Activated CD8-positive, alpha-beta T cell treated with anti-CD3 and anti-CD28 coated beads, Interleukin-2, amount 10 ng/mL, durations not matched to agents 7 days and 5 days (primary cell): ENCODE data around the gene NUDT19. TPM values are rescaled to one million over a fixed set of nuclear protein-coding genes. Genes with fewer than 3 reads are reported as not detected.

Experiments used
- ATAC-seq: fragments of 150-1000 bp; cut with Tn5 transposase; one replicate; pipeline ENCODE4 v1.10.0; 2021; ENCODE audit warnings: moderate library complexity
- CTCF ChIA-PET: fragments of 350-600 bp; sonication (Branson Sonifier 250); formaldehyde crosslinking; loops from one replicate; lab custom pipeline; 2021; ENCODE audit warnings: antibody characterized with exemption; lab: Charles Lee
- POLR2A ChIA-PET: fragments of 350-600 bp; sonication (Branson Sonifier 250); formaldehyde crosslinking; loops from one replicate; lab custom pipeline; 2021; ENCODE audit warnings: antibody characterized with exemption; lab: Charles Lee
- DNase-seq: peaks from one replicate; pipeline ENCODE4 v3.0.0-alpha.2; 2020
- H3K27ac Mint-ChIP-seq: one replicate; pipeline ENCODE4 v1.8.0; 2021; ENCODE audit warnings: mild to moderate bottlenecking, mixed read lengths
- H3K27me3 Mint-ChIP-seq: one replicate; pipeline ENCODE4 v1.8.0; 2021; ENCODE audit warnings: low read depth, mixed read lengths
- H3K36me3 Mint-ChIP-seq: one replicate; pipeline ENCODE4 v1.8.0; 2021; ENCODE audit warnings: low read depth, mixed read lengths
- H3K4me1 Mint-ChIP-seq: one replicate; pipeline ENCODE4 v1.8.0; 2021; ENCODE audit warnings: low read depth, mixed read lengths
- H3K4me3 Mint-ChIP-seq: one replicate; pipeline ENCODE4 v1.8.0; 2021; ENCODE audit warnings: mild to moderate bottlenecking, mixed read lengths
- H3K9me3 Mint-ChIP-seq: one replicate; pipeline ENCODE4 v1.8.0; 2022; ENCODE audit warnings: mixed read lengths; ENCODE audit not compliant: insufficient read depth
- total RNA-seq, 2 experiments: library from RNA; stranded (reverse); gene quantifications; one replicate each; pipeline ENCODE4 v1.2.3, GENCODE V29; 2021

Gene NUDT19
- total RNA-seq, 2 experiments from 2014 or later = 12.9 to 14.3 TPM

DNA sequence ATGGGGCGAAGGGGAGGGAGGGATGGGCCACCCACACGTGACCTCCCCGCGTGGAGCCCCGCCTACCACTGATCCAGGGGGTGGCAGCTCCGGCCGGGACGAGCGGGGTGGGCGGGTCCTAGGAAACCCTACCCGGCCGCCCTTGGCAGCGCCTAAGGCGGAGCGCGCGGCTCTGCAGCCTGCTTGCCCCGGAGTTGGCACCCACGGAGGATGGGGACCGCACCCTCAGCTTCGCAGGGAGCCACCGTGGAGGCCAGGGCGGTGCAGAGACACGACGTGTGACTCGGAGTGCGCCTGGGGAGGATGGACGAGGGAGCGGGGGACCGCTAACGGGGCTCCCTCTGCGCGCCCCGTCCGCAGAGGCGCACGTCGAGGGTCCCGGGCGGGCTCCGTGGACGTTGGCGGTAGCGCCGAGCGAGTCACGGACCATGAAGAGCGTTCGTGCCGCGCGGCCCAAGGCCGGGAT is 15.9 kb upstream of the NUDT19 start, which contains the start of gene RGS9BP:
TSS of gene RGS9BP (plus strand) at position 129 of the 466 bp plus-strand sequence. CDS start 416 bp downstream, outside the sequence.
- peaks cover 5% of the 10 kb centered on the region for H3K36me3 Mint-ChIP-seq
- no peaks in the 10 kb centered on the region for H3K9me3 Mint-ChIP-seq
- peaks cover 25% of the 10 kb centered on the region for H3K27me3 Mint-ChIP-seq
- peak within 1 kb of the TSS; percentile 80 for H3K4me3 Mint-ChIP-seq
- ChIA-PET CTCF (interaction anchor here (0.9 to 1.8 kb wide), 6 partner anchors 11 to 76 kb away, joined by 3 to 12 read pairs (median 4); partner anchors contain the start of gene NUDT19), POLR2A (interaction anchor here (0.6 to 2.2 kb wide), 3 partner anchors 16 to 39 kb away, joined by 3 to 14 read pairs (median 7); partner anchors contain the start of gene NUDT19)
- peaks cover 39% of the 10 kb centered on the region for H3K4me1 Mint-ChIP-seq
- DNase-seq = peak; percentile 68
- peak; percentile 48 for ATAC-seq
- H3K27ac Mint-ChIP-seq = peak within 1 kb of the TSS; percentile 82

DNA sequence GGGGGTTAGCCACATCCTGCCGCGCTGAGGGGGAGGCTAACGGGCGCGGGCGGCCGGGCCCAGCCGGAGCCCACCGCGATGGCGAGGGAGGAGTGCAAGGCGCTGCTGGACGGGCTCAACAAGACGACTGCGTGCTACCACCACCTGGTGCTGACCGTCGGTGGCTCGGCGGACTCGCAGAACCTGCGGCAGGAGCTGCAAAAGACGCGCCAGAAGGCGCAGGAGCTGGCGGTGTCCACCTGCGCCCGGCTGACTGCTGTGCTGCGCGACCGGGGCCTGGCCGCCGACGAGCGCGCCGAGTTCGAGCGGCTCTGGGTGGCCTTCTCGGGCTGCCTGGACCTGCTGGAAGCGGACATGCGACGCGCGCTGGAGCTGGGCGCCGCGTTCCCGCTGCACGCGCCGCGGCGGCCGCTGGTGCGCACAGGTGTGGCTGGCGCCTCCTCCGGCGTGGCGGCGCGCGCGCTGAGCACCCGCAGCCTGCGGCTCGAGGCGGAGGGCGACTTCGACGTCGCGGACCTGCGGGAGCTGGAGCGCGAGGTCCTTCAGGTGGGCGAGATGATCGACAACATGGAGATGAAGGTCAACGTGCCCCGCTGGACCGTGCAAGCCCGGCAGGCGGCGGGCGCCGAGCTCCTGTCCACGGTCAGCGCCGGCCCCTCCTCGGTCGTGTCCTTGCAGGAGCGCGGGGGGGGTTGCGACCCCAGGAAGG is 15.3 kb upstream of the NUDT19 start:
- CTCF ChIA-PET = interaction anchor here (0.9 to 3.4 kb wide), 4 partner anchors 14 to 76 kb away, joined by 3 to 12 read pairs (median 8); partner anchors contain the start of gene NUDT19
- no peak overlapping the region for H3K27ac Mint-ChIP-seq
- H3K4me1 Mint-ChIP-seq = peaks cover 39% of the 10 kb centered on the region
- H3K27me3 Mint-ChIP-seq = peaks cover 28% of the 10 kb centered on the region
- POLR2A ChIA-PET = interaction anchor here (0.6 to 1.3 kb wide), 2 partner anchors 15 to 40 kb away, joined by 3 to 7 read pairs; partner anchors contain the start of gene NUDT19
- peaks cover 5% of the 10 kb centered on the region for H3K36me3 Mint-ChIP-seq
- peak overlapping the region; percentile 80 for H3K4me3 Mint-ChIP-seq
- ATAC-seq (no peak), DNase-seq (no peak)
- H3K9me3 Mint-ChIP-seq = no peaks in the 10 kb centered on the region

DNA sequence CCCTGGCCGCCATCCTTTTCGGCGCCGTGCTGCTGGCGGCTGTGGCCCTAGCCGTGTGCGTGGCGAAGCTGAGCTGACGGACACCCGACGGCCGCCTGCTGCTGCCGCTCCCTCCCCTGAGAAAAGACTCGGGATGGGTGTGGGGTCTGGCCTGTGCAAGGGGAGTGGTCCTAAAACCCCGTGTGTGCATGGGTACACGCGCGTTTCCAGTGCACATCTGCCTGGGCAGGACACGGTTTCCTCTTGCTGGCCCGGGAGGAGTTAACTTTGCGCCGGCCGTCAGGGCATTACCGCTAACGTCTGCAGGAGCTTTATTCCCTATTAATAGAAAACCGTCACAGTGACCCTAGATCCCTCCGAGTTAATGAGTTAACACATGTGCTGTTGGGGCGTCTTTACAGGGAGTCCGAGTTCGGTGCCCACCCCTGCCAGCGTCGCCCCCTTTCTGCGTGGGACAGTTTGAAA is 14.7 kb upstream of the NUDT19 start:
- Mint-ChIP-seq H3K9me3 (no peaks in the 10 kb centered on the region), H3K27ac (no peak overlapping the region), H3K4me3 (peak overlapping the region; percentile 47), H3K36me3 (peaks cover 5% of the 10 kb centered on the region), H3K4me1 (peaks cover 34% of the 10 kb centered on the region), H3K27me3 (peaks cover 28% of the 10 kb centered on the region)
- ChIA-PET POLR2A (interaction anchor here (1.3 kb wide), 1 partner anchor 15 kb away, joined by 7 read pairs; the partner anchor contains the start of gene NUDT19), CTCF (interaction anchor here (0.9 to 3.4 kb wide), 5 partner anchors 14 to 204 kb away, joined by 3 to 12 read pairs (median 6); partner anchors contain the start of gene NUDT19)
- DNase-seq (no peak), ATAC-seq (no peak)

DNA sequence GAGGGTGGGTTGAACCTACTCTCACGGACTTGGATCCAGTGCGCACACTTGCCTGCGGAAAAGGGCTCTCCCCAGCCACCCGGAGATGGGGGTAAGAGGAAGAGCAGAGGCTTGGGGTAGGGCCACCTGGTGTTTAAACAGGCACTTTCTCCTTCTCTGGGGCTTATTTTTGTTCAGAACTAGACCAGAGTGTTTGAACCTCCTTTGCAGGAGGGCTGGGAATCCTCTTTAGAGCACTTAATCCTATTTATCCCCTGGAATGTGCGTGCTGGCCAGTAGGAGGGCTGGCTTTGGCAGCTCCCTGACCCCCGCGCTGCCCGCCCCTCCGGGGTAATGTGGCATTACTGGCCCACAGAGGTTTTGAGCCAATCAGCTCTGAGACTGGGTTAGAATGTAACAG is 14.0 kb upstream of the NUDT19 start:
- DNase-seq = no peak
- H3K27me3 Mint-ChIP-seq = peaks cover 31% of the 10 kb centered on the region
- peaks cover 27% of the 10 kb centered on the region for H3K4me1 Mint-ChIP-seq
- ATAC-seq = no peak
- no peaks in the 10 kb centered on the region for H3K9me3 Mint-ChIP-seq
- no peak overlapping the region for H3K27ac Mint-ChIP-seq
- H3K4me3 Mint-ChIP-seq = peak overlapping the region; percentile 47
- POLR2A ChIA-PET = interaction anchor here (1.5 kb wide), 1 partner anchor 14 kb away, joined by 7 read pairs; the partner anchor contains the start of gene NUDT19
- peaks cover 5% of the 10 kb centered on the region for H3K36me3 Mint-ChIP-seq
- CTCF ChIA-PET = interaction anchor here (1.0 to 3.4 kb wide), 4 partner anchors 13 to 204 kb away, joined by 3 to 12 read pairs (median 5); partner anchors contain the start of gene NUDT19

DNA sequence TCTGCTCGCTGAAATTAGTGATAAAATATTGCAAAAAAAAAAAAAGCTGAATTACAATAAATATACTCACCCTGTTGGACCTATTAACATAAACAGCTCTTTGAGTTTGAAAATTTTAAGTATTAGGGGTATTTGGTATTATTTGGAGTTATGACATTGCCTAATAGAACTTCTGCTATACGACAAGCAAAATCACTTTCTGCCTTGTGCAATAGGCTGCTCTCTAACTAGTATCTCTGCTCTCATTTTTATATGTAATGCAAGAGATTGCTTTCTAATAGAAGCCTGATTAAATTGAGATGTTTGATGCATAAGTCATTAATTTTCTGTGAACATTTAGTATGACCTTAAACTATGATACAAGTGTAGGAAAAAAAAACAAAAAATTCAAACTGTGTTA is 10.6 kb upstream of the NUDT19 start:
- ChIA-PET POLR2A (interaction anchor here (3.1 kb wide), 1 partner anchor 10 kb away, joined by 18 read pairs; the partner anchor contains the start of gene NUDT19), CTCF (no interaction called here)
- no peak overlapping the region for H3K27ac Mint-ChIP-seq
- no peak overlapping the region for H3K4me3 Mint-ChIP-seq
- ATAC-seq = no peak
- no peak for DNase-seq
- H3K9me3 Mint-ChIP-seq = no peaks in the 10 kb centered on the region
- peaks cover 26% of the 10 kb centered on the region for H3K27me3 Mint-ChIP-seq
- H3K36me3 Mint-ChIP-seq = no peaks in the 10 kb centered on the region
- peaks cover 9% of the 10 kb centered on the region for H3K4me1 Mint-ChIP-seq

DNA sequence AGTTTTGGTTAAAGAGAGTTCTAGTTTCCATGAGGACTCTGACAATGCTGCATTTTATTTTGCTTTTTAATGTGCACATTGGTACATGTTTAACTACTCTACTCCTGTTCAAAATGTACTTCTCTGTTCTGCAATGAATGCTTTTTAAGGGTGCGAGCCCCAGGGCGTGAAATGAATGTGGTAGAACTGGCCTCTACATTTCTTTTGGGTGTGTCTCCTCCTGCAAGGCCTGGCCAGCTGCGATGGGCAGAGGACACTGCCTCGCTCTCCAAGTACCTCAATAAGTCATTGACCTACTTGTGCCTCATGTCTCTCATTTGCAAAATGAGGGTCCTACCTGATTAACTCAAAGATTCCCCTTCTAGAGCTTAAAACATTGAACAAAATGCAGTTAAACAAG is 9.3 kb upstream of the NUDT19 start:
- Mint-ChIP-seq H3K27ac (no peak overlapping the region), H3K4me1 (peaks cover 4% of the 10 kb centered on the region), H3K9me3 (no peaks in the 10 kb centered on the region), H3K4me3 (no peak overlapping the region), H3K27me3 (peaks cover 21% of the 10 kb centered on the region), H3K36me3 (no peaks in the 10 kb centered on the region)
- no peak for ATAC-seq
- POLR2A ChIA-PET = interaction anchor here (3.1 kb wide), 1 partner anchor 9 kb away, joined by 18 read pairs; the partner anchor contains the start of gene NUDT19
- no peak for DNase-seq
- CTCF ChIA-PET = interaction anchor here (1.1 to 1.2 kb wide), 2 partner anchors 9 to 82 kb away, joined by 3 read pairs; partner anchors contain the start of gene NUDT19

DNA sequence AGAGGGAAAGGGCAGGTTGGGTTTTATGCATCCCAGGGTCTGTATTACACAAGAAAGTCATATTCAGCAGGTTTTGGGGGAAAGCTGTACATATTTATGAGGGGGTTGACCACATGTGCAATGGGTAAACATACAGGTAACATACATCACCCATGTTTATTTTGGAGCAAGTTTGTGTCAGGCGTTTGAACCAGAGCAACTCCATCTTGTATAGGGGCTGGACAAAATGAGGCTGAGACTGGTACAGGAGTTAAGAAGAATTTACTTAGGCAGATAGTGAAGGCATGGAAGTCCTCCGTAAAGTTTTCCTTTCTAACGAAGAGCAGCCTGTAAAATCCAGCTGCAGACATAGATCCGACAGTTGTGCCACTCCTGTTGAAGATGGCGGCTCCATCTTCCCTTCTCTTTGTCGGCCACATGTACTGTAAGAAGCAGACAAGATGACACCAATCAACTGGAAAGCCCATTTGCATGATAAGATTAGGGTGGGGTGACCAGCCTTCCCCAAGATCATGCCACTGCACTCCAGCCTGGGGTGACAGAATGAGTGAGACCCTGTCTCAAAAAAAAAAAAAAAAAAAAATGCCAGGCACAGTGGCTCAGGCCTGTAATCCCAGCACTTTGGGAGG is 4.7 kb upstream of the NUDT19 start:
- no peak overlapping the region for H3K4me3 Mint-ChIP-seq
- H3K9me3 Mint-ChIP-seq = no peaks in the 10 kb centered on the region
- H3K27ac Mint-ChIP-seq = no peak overlapping the region
- peaks cover 4% of the 10 kb centered on the region for H3K27me3 Mint-ChIP-seq
- H3K4me1 Mint-ChIP-seq = peaks cover 17% of the 10 kb centered on the region
- H3K36me3 Mint-ChIP-seq = no peaks in the 10 kb centered on the region
- ChIA-PET POLR2A (no interaction called here), CTCF (no interaction called here)
- DNase-seq (no peak), ATAC-seq (no peak)

DNA sequence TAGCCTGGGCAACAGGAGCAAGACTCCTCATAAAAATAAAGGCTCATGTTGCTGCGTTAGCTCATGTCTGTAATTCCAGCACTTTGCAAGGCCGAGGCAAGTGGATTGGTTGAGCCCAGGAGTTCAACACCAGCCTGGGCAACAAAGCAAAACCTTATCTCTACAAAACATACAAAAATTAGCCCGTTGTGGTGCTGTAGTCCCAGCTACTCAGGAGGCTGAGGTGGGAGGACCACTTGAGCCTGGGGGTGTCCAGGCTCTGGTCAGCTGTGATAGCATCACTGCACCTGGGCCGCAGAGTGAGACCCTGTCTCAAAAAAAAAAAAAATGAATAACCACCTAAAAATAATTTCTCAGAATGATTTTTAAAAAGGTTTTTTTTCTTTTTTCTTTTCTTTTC is 3.9 kb upstream of the NUDT19 start:
- Mint-ChIP-seq H3K27ac (no peak overlapping the region), H3K9me3 (no peaks in the 10 kb centered on the region), H3K4me1 (peaks cover 19% of the 10 kb centered on the region), H3K27me3 (no peaks in the 10 kb centered on the region), H3K36me3 (peaks cover under 1% of the 10 kb centered on the region), H3K4me3 (no peak overlapping the region)
- no peak for DNase-seq
- ATAC-seq = no peak
- POLR2A ChIA-PET = no interaction called here
- CTCF ChIA-PET = no interaction called here

DNA sequence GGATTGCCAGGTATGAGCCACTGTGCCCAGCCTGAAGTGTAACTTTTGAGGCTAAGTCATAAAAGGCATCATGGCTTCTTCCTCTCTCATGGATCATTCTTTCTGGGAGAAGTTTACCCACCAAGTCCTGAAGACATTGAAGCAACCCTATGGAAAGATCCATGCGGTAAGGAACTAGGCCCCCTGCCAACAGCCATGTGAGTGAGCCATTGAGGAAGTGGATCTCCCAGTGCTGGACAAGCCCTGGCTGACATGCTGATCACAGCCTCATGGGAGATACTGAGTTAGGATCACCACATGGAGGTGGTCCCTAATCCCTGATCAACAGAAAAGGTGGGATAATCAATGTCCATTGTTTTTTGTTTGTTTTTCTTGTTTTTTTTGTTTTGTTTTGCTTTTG is 3.3 kb upstream of the NUDT19 start:
- no peak overlapping the region for H3K27ac Mint-ChIP-seq
- H3K36me3 Mint-ChIP-seq = peaks cover 7% of the 10 kb centered on the region
- H3K9me3 Mint-ChIP-seq = no peaks in the 10 kb centered on the region
- no peak overlapping the region for H3K4me3 Mint-ChIP-seq
- ChIA-PET CTCF (no interaction called here), POLR2A (no interaction called here)
- H3K4me1 Mint-ChIP-seq = peaks cover 26% of the 10 kb centered on the region
- ATAC-seq = no peak
- no peaks in the 10 kb centered on the region for H3K27me3 Mint-ChIP-seq
- no peak for DNase-seq

DNA sequence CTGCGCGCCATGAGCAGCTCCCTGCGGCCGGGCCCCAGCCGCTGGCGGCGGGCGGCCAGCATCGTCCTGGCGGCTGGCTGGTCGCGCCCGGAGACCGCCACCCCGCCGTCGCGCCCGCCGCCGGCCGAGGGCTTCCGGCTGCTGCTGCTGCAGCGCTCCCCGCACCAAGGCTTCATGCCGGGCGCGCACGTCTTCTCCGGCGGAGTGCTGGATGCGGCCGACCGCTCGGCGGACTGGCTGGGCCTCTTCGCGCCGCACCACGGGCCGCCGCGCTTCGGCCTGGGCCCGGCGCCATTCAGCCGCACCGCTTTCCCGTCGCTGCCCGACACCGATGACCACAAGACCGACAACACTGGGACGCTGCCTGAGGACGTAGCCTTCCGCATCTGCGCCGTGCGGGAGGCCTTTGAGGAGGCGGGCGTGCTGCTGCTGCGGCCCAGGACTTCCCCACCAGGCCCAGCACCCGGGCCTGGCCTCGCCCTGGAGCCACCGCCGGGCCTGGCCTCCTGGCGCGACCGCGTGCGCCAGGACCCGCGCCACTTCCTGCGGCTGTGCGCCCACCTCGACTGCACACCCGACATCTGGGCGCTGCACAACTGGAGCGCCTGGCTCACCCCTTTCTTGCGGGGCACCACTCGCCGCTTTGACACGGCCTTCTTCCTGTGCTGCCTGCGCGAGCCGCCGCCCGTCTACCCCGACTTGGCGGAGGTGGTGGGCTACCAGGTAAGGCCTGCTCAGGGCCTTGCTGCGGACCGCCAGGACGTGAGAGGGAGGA is 518 bp downstream of the NUDT19 start:
- Mint-ChIP-seq H3K27me3 (no peaks in the 10 kb centered on the region), H3K36me3 (peaks cover 41% of the 10 kb centered on the region), H3K9me3 (no peaks in the 10 kb centered on the region), H3K27ac (peak overlapping the region; percentile 83), H3K4me1 (peaks cover 59% of the 10 kb centered on the region), H3K4me3 (peak overlapping the region; percentile 81)
- ATAC-seq = peak; percentile 71
- ChIA-PET CTCF (interaction anchor here (0.6 to 2.8 kb wide), 5 partner anchors 9 to 425 kb away, joined by 3 to 12 read pairs (median 3); partner anchors contain the start of gene RGS9BP), POLR2A (interaction anchor here (0.7 to 2.2 kb wide), 11 partner anchors 8 to 347 kb away, joined by 3 to 18 read pairs (median 6); partner anchors contain the start of genes ANKRD27, CEP89, FAAP24 and ZNF507)
- DNase-seq = peak; percentile 71
